KMS-11 (cell line): ENCODE data around the gene TRIM28.

Source experiments
- H2AFZ ChIP-seq: fragments of 200-600 bp; sonication (generic); 2 replicates; pipeline ENCODE4 v1.6.1; 2016; ENCODE audit warnings: antibody characterized with exemption, mixed run types, low read depth
- H3K27ac ChIP-seq: fragments of 200-600 bp; sonication (generic); 2 replicates; pipeline ENCODE4 v1.6.1; 2016; ENCODE audit warnings: mild to moderate bottlenecking, mixed run types
- H3K27me3 ChIP-seq: fragments of 200-600 bp; sonication (generic); 2 replicates; pipeline ENCODE4 v1.6.1; 2017; ENCODE audit warnings: mild to moderate bottlenecking, low read depth, mixed run types, moderate library complexity; ENCODE audit not compliant: insufficient read depth
- H3K36me3 ChIP-seq: fragments of 200-600 bp; sonication (generic); 2 replicates; pipeline ENCODE4 v1.6.1; 2017; ENCODE audit warnings: mild to moderate bottlenecking, mixed run types; ENCODE audit not compliant: insufficient read depth
- H3K4me1 ChIP-seq: fragments of 200-600 bp; sonication (generic); 2 replicates; pipeline ENCODE4 v1.6.1; 2016; ENCODE audit warnings: mild to moderate bottlenecking, low read depth, mixed run types; ENCODE audit not compliant: poor library complexity, severe bottlenecking
- H3K4me2 ChIP-seq: fragments of 200-600 bp; sonication (generic); 2 replicates; pipeline ENCODE4 v1.7.0; 2016; ENCODE audit warnings: mild to moderate bottlenecking, mixed run types
- H3K4me3 ChIP-seq: fragments of 200-600 bp; sonication (generic); IDR thresholded peaks from 2 replicates; pipeline ENCODE4 v1.6.1; 2017; ENCODE audit warnings: low read depth, low read length, mixed read lengths; ENCODE audit not compliant: insufficient read depth
- H3K79me2 ChIP-seq: fragments of 200-600 bp; sonication (generic); 2 replicates; pipeline ENCODE4 v1.6.1; 2016; ENCODE audit warnings: low read depth, mixed run types; ENCODE audit not compliant: insufficient read depth
- H3K9ac ChIP-seq: fragments of 200-600 bp; sonication (generic); 2 replicates; pipeline ENCODE4 v1.6.1; 2016; ENCODE audit warnings: mild to moderate bottlenecking, mixed run types
- H4K20me1 ChIP-seq: fragments of 200-600 bp; sonication (generic); 2 replicates; pipeline ENCODE4 v1.6.1; 2016; ENCODE audit warnings: mild to moderate bottlenecking, mixed run types; ENCODE audit not compliant: insufficient read depth
- CTCF ChIP-seq: fragments of 200-600 bp; sonication (generic); conservative IDR thresholded peaks from 2 replicates; pipeline ENCODE4 v1.6.1; 2017; ENCODE audit warnings: low read depth, mild to moderate bottlenecking, antibody characterized with exemption, low read length, moderate library complexity, mixed read lengths

TRIM28 gene

GRCh38 chr19:58568453-58569130 is 24.7 kb downstream of the TRIM28 start:
- Histone ChIP-seq H3K4me1 (peaks cover 6% of the 10 kb centered on the region), H3K27me3 (no peaks in the 10 kb centered on the region), H3K27ac (no peak overlapping the region), H4K20me1 (no peaks in the 10 kb centered on the region), H3K9ac (no peak overlapping the region), H3K4me2 (no peak overlapping the region), H3K36me3 (no peaks in the 10 kb centered on the region), H2AFZ (no peak overlapping the region), H3K79me2 (no peaks in the 10 kb centered on the region), H3K4me3 (no peak overlapping the region)
- TF ChIP-seq CTCF: no peak

- no peak overlapping the region for H3K4me3 ChIP-seq
- no peak overlapping the region for H2AFZ ChIP-seq
- no peaks in the 10 kb centered on the region for H3K79me2 ChIP-seq
- H3K27ac ChIP-seq: no peak overlapping the region
- TF ChIP-seq CTCF: no peak
- peaks cover 13% of the 10 kb centered on the region for H3K4me1 ChIP-seq
- H3K9ac ChIP-seq: no peak overlapping the region
- no peaks in the 10 kb centered on the region for H3K27me3 ChIP-seq
- H3K4me2 ChIP-seq: no peak overlapping the region
- H4K20me1 ChIP-seq: no peaks in the 10 kb centered on the region
- no peaks in the 10 kb centered on the region for H3K36me3 ChIP-seq
These were observed 25.5 kb downstream of the TRIM28 start for GRCh38 chr19:58569191-58569942.

- Histone ChIP-seq H4K20me1 (no peaks in the 10 kb centered on the region), H3K36me3 (no peaks in the 10 kb centered on the region), H2AFZ (no peak overlapping the region), H3K4me1 (peaks cover 17% of the 10 kb centered on the region), H3K9ac (no peak overlapping the region), H3K27ac (no peak overlapping the region), H3K27me3 (no peaks in the 10 kb centered on the region), H3K79me2 (no peaks in the 10 kb centered on the region), H3K4me3 (no peak overlapping the region), H3K4me2 (no peak overlapping the region)
- TF ChIP-seq CTCF: no peak
These were observed 26.2 kb downstream of the TRIM28 start for GRCh38 chr19:58569943-58570670.

- peaks cover 17% of the 10 kb centered on the region for H3K4me1 ChIP-seq
- no peak overlapping the region for H3K27ac ChIP-seq
- no peaks in the 10 kb centered on the region for H3K36me3 ChIP-seq
- H3K27me3 ChIP-seq: no peaks in the 10 kb centered on the region
- TF ChIP-seq CTCF: no peak
- no peak overlapping the region for H3K9ac ChIP-seq
- H3K4me2 ChIP-seq: no peak overlapping the region
- no peaks in the 10 kb centered on the region for H3K79me2 ChIP-seq
- H4K20me1 ChIP-seq: no peaks in the 10 kb centered on the region
- H2AFZ ChIP-seq: no peak overlapping the region
- H3K4me3 ChIP-seq: no peak overlapping the region
These were observed 27.1 kb downstream of the TRIM28 start for GRCh38 chr19:58570770-58571574.
